Stimulated activated CD4-positive, alpha-beta T cell treated with anti-CD3 and anti-CD28 coated beads, TNF-alpha, amount 100 ng/mL, for 48 hours (primary cell): Measurements from ENCODE around the gene CLK4.

Experiments
- DNase-seq, 3 donors: peaks; one replicate each; pipeline ENCODE4 v3.0.0-alpha.2; 2020; ENCODE audit warnings: low read depth in 3 of 3

The CLK4 gene

GRCh38 chr5:178637356-178638074 lies 10.7 kb upstream of the CLK4 start:
- no peak for DNase-seq

- DNase-seq: no peak
Observed at GRCh38 chr5:178632285-178632684, 5.4 kb upstream of the CLK4 start.

GRCh38 chr5:178630951-178631350 lies 4.1 kb upstream of the CLK4 start:
- DNase-seq: no peak

- DNase-seq: no peak
Observed at GRCh38 chr5:178630475-178630930, 3.7 kb upstream of the CLK4 start.

- DNase-seq: no peak
Observed at GRCh38 chr5:178627259-178627598, 379 bp upstream of the CLK4 start.

GRCh38 chr5:178625679-178626483 lies 969 bp downstream of the CLK4 start:
- DNase-seq: no peak

- no peak for DNase-seq
Observed at GRCh38 chr5:178624631-178625546, 2.0 kb downstream of the CLK4 start.

GRCh38 chr5:178622679-178623247 lies 4.1 kb downstream of the CLK4 start:
- DNase-seq: no peak

GRCh38 chr5:178619390-178619789 lies 7.5 kb downstream of the CLK4 start:
- DNase-seq: no peak

GRCh38 chr5:178612299-178612698 lies 14.6 kb downstream of the CLK4 start:
- DNase-seq: no peak

GRCh38 chr5:178606269-178606668 lies 20.6 kb downstream of the CLK4 start:
- no peak for DNase-seq

- DNase-seq: no peak
Observed at GRCh38 chr5:178605788-178606187, 21.1 kb downstream of the CLK4 start.

- no peak for DNase-seq
Observed at GRCh38 chr5:178602752-178603151, 24.1 kb downstream of the CLK4 start.

GRCh38 chr5:178595750-178596149 lies 31.1 kb downstream of the CLK4 start:
- DNase-seq: no peak

- DNase-seq: no peak
Observed at GRCh38 chr5:178595150-178595549, 31.7 kb downstream of the CLK4 start.

GRCh38 chr5:178590924-178591423 lies 35.9 kb downstream of the CLK4 start:
- no peak for DNase-seq

- peak in 1 of 3 donors; percentile 9 for DNase-seq
Observed at GRCh38 chr5:178590141-178590923, 36.5 kb downstream of the CLK4 start, which contains the start of gene COL23A1. TSS of gene COL23A1 (minus strand) at chr5:178590393.

- DNase-seq: peak in 1 of 3 donors; percentile 4
Observed at GRCh38 chr5:178589180-178590140, 37.4 kb downstream of the CLK4 start.

- DNase-seq: no peak
Observed at GRCh38 chr5:178588769-178589168, 38.1 kb downstream of the CLK4 start.
